NOMO-1 treated with DMSO at 0.1 percent for 48 hours (cell line): Measurements from ENCODE around the gene WNT9A.
"Not testable (repeated sequence)": the region's sequence is repeated elsewhere in the genome, so short reads cannot be mapped to it uniquely, and the experiment has no call there.

ENCODE experiments used
- DNase-seq: peaks from one replicate; lab custom pipeline; 2025; ENCODE audit not compliant: unreplicated experiment; lab: John Stamatoyannopoulos, UW

Gene WNT9A

GRCh38 chr1:227887697-227888403 lies 59.9 kb downstream of the WNT9A start:
- no peak for DNase-seq

- DNase-seq = no peak
Measured at GRCh38 chr1:227886993-227887696, 60.6 kb downstream of the WNT9A start.

GRCh38 chr1:227886503-227886961 lies 61.2 kb downstream of the WNT9A start:
- DNase-seq = no peak

- DNase-seq = no peak
Measured at GRCh38 chr1:227885648-227886502, 61.9 kb downstream of the WNT9A start.

- DNase-seq = no peak
Measured at GRCh38 chr1:227885135-227885647, 62.5 kb downstream of the WNT9A start.

- DNase-seq = no peak
Measured at GRCh38 chr1:227884370-227885134, 63.2 kb downstream of the WNT9A start.

GRCh38 chr1:227883641-227884301 lies 64.0 kb downstream of the WNT9A start:
- no peak for DNase-seq

GRCh38 chr1:227883073-227883520 lies 64.6 kb downstream of the WNT9A start:
- no peak for DNase-seq

- DNase-seq = no peak
Measured at GRCh38 chr1:227880342-227880924, 67.3 kb downstream of the WNT9A start.

- DNase-seq = not testable (repeated sequence)
Measured at GRCh38 chr1:227877810-227878209, 69.9 kb downstream of the WNT9A start.

- DNase-seq = not testable (repeated sequence)
Measured at GRCh38 chr1:227871892-227872291, 75.8 kb downstream of the WNT9A start.

GRCh38 chr1:227870366-227870765 lies 77.4 kb downstream of the WNT9A start:
- DNase-seq = no peak

GRCh38 chr1:227869851-227870305 lies 77.9 kb downstream of the WNT9A start:
- DNase-seq = no peak

- DNase-seq = no peak
Measured at GRCh38 chr1:227869279-227869842, 78.4 kb downstream of the WNT9A start.
